DND-41 (cell line): ENCODE measurements around the gene SRC.
"Not testable (repeated sequence)": the region's sequence is repeated elsewhere in the genome, so short reads cannot be mapped to it uniquely, and the experiment has no call there.

Experiments used
- CTCF ChIP-seq: IDR thresholded peaks from 2 replicates; pipeline ENCODE4 v1.5.1; 2012; ENCODE audit warnings: borderline replicate concordance, low read length, moderate library complexity, mild to moderate bottlenecking; ENCODE audit not compliant: poor library complexity, severe bottlenecking; ENCODE audit errors: extremely low read depth
- EZH2 ChIP-seq: IDR thresholded peaks from 3 replicates; pipeline ENCODE4 v1.6.1; 2012; ENCODE audit warnings: borderline replicate concordance, low read depth, mild to moderate bottlenecking, moderate library complexity, low read length, inconsistent platforms; ENCODE audit not compliant: severe bottlenecking

- not testable (repeated sequence) for TF ChIP-seq CTCF, EZH2
Observed at GRCh38 chr20:37339764-37340109, 6.2 kb upstream of the SRC start.
